ENCODE measurements around the gene MYH14.
"Not testable (repeated sequence)": the region's sequence is repeated elsewhere in the genome, so short reads cannot be mapped to it uniquely, and the experiment has no call there.

The MYH14 gene

GRCh38 chr19:50226536-50226935 is 23.1 kb downstream of the MYH14 start:
- no peak for DNase-seq (ENCODE audit: low read depth)

GRCh38 chr19:50228153-50228552 is 24.7 kb downstream of the MYH14 start:
- DNase-seq (ENCODE audit: low read depth) = not testable (repeated sequence)

GRCh38 chr19:50230379-50231351 is 27.2 kb downstream of the MYH14 start:
- DNase-seq (ENCODE audit: low read depth) = no peak

GRCh38 chr19:50231417-50231816 is 28.0 kb downstream of the MYH14 start:
- not testable (repeated sequence) for DNase-seq (ENCODE audit: low read depth)

- DNase-seq (ENCODE audit: low read depth) = no peak
These were observed 28.4 kb downstream of the MYH14 start for GRCh38 chr19:50231821-50232220.

GRCh38 chr19:50232600-50232999 is 29.2 kb downstream of the MYH14 start:
- DNase-seq (ENCODE audit: low read depth) = no peak

GRCh38 chr19:50233308-50233910 is 30.0 kb downstream of the MYH14 start:
- DNase-seq (ENCODE audit: low read depth) = no peak

GRCh38 chr19:50237493-50237892 is 34.1 kb downstream of the MYH14 start:
- DNase-seq (ENCODE audit: low read depth) = not testable (repeated sequence)

- no peak for DNase-seq (ENCODE audit: low read depth)
These were observed 34.6 kb downstream of the MYH14 start for GRCh38 chr19:50238043-50238442.

- DNase-seq (ENCODE audit: low read depth) = no peak
These were observed 36.6 kb downstream of the MYH14 start for GRCh38 chr19:50239921-50240590.

- DNase-seq (ENCODE audit: low read depth) = no peak
These were observed 39.2 kb downstream of the MYH14 start for GRCh38 chr19:50242581-50242980.

- DNase-seq (ENCODE audit: low read depth) = no peak
These were observed 41.3 kb downstream of the MYH14 start for GRCh38 chr19:50244695-50245094.

- no peak for DNase-seq (ENCODE audit: low read depth)
These were observed 45.0 kb downstream of the MYH14 start for GRCh38 chr19:50248413-50248812.

GRCh38 chr19:50248826-50249225 is 45.4 kb downstream of the MYH14 start:
- DNase-seq (ENCODE audit: low read depth) = no peak

- DNase-seq (ENCODE audit: low read depth) = no peak
These were observed 46.2 kb downstream of the MYH14 start for GRCh38 chr19:50249636-50250035.

- no peak for DNase-seq (ENCODE audit: low read depth)
These were observed 47.2 kb downstream of the MYH14 start for GRCh38 chr19:50250450-50251136.

GRCh38 chr19:50252111-50252886 is 48.9 kb downstream of the MYH14 start:
- DNase-seq (ENCODE audit: low read depth) = no peak

GRCh38 chr19:50252887-50253268 is 49.5 kb downstream of the MYH14 start:
- no peak for DNase-seq (ENCODE audit: low read depth)

- no peak for DNase-seq (ENCODE audit: low read depth)
These were observed 51.7 kb downstream of the MYH14 start for GRCh38 chr19:50255115-50255514.

GRCh38 chr19:50257141-50257540 is 53.7 kb downstream of the MYH14 start:
- no peak for DNase-seq (ENCODE audit: low read depth)

GRCh38 chr19:50258918-50259372 is 55.5 kb downstream of the MYH14 start:
- no peak for DNase-seq (ENCODE audit: low read depth)
